Measurements from ENCODE around the gene WWC2. TPM values are rescaled to one million over a fixed set of nuclear protein-coding genes. Genes with fewer than 3 reads are reported as not detected.

WWC2 gene
- total RNA-seq, 1 donor, result 35.1 TPM

GRCh38 chr4:183248201-183248600 is 149.1 kb downstream of the WWC2 start:
- DNase-seq (ENCODE audit: insufficient read length, low spot score, missing footprints), result no peak
- no peak overlapping the region for H3K27ac ChIP-seq (ENCODE audit: low read depth, low read length)
- no peaks in the 10 kb centered on the region for H3K4me1 ChIP-seq (ENCODE audit: insufficient read depth, low read length)
- no peaks in the 10 kb centered on the region for H3K79me2 ChIP-seq (ENCODE audit: insufficient read depth, low read length)
- H3K36me3 ChIP-seq (ENCODE audit: insufficient read depth, low read length), result peaks cover 36% of the 10 kb centered on the region
- H3K27me3 ChIP-seq (ENCODE audit: insufficient read depth, low read length), result no peaks in the 10 kb centered on the region
- H2AFZ ChIP-seq (ENCODE audit: low read length), result no peak overlapping the region
- H4K20me1 ChIP-seq (ENCODE audit: insufficient read depth, low read length), result no peaks in the 10 kb centered on the region
- no peak overlapping the region for H3K4me2 ChIP-seq (ENCODE audit: insufficient read depth, low read length)
- H3K4me3 ChIP-seq (ENCODE audit: insufficient read depth, low read length), result no peak overlapping the region
- no peaks in the 10 kb centered on the region for H3K9me3 ChIP-seq (ENCODE audit: low read depth, low read length)
- TF ChIP-seq CTCF (IDR thresholded peaks at IDR 0.05; ENCODE audit: extremely low read depth, low read depth, low read length), result no peak

GRCh38 chr4:183249854-183250253 is 150.8 kb downstream of the WWC2 start:
- H3K36me3 ChIP-seq (ENCODE audit: insufficient read depth, low read length), result peaks cover 35% of the 10 kb centered on the region

GRCh38 chr4:183250831-183251230 is 151.8 kb downstream of the WWC2 start:
- H3K4me2 ChIP-seq (ENCODE audit: insufficient read depth, low read length), result no peak overlapping the region
- peaks cover 30% of the 10 kb centered on the region for H3K36me3 ChIP-seq (ENCODE audit: insufficient read depth, low read length)
- no peak overlapping the region for H3K27ac ChIP-seq (ENCODE audit: low read depth, low read length)
- no peaks in the 10 kb centered on the region for H3K79me2 ChIP-seq (ENCODE audit: insufficient read depth, low read length)
- peaks cover 6% of the 10 kb centered on the region for H3K4me1 ChIP-seq (ENCODE audit: insufficient read depth, low read length)
- no peaks in the 10 kb centered on the region for H3K27me3 ChIP-seq (ENCODE audit: insufficient read depth, low read length)
- H3K9me3 ChIP-seq (ENCODE audit: low read depth, low read length), result no peaks in the 10 kb centered on the region
- H2AFZ ChIP-seq (ENCODE audit: low read length), result no peak overlapping the region
- H4K20me1 ChIP-seq (ENCODE audit: insufficient read depth, low read length), result no peaks in the 10 kb centered on the region
- H3K4me3 ChIP-seq (ENCODE audit: insufficient read depth, low read length), result no peak overlapping the region
- TF ChIP-seq CTCF (IDR thresholded peaks at IDR 0.05; ENCODE audit: extremely low read depth, low read depth, low read length), result no peak
- DNase-seq (ENCODE audit: insufficient read length, low spot score, missing footprints), result no peak

More at GRCh38 chr4:183249854-183250253, 150.8 kb downstream of the WWC2 start:
- Histone ChIP-seq H3K9me3 (ENCODE audit: low read depth, low read length) (no peaks in the 10 kb centered on the region), H3K4me2 (ENCODE audit: insufficient read depth, low read length) (no peak overlapping the region), H4K20me1 (ENCODE audit: insufficient read depth, low read length) (no peaks in the 10 kb centered on the region), H3K27me3 (ENCODE audit: insufficient read depth, low read length) (no peaks in the 10 kb centered on the region), H3K79me2 (ENCODE audit: insufficient read depth, low read length) (no peaks in the 10 kb centered on the region), H2AFZ (ENCODE audit: low read length) (no peak overlapping the region), H3K27ac (ENCODE audit: low read depth, low read length) (no peak overlapping the region), H3K4me3 (ENCODE audit: insufficient read depth, low read length) (no peak overlapping the region), H3K4me1 (ENCODE audit: insufficient read depth, low read length) (no peaks in the 10 kb centered on the region)
- TF ChIP-seq CTCF (IDR thresholded peaks at IDR 0.05; ENCODE audit: extremely low read depth, low read depth, low read length), result peak; percentile 48
- peak; percentile 23 for DNase-seq (ENCODE audit: insufficient read length, low spot score, missing footprints)

- Histone ChIP-seq H3K9me3 (ENCODE audit: low read depth, low read length) (no peaks in the 10 kb centered on the region), H3K4me2 (ENCODE audit: insufficient read depth, low read length) (no peak overlapping the region), H2AFZ (ENCODE audit: low read length) (no peak overlapping the region), H4K20me1 (ENCODE audit: insufficient read depth, low read length) (no peaks in the 10 kb centered on the region), H3K4me1 (ENCODE audit: insufficient read depth, low read length) (peaks cover 14% of the 10 kb centered on the region), H3K27ac (ENCODE audit: low read depth, low read length) (no peak overlapping the region), H3K4me3 (ENCODE audit: insufficient read depth, low read length) (no peak overlapping the region), H3K36me3 (ENCODE audit: insufficient read depth, low read length) (peaks cover 21% of the 10 kb centered on the region), H3K79me2 (ENCODE audit: insufficient read depth, low read length) (no peaks in the 10 kb centered on the region), H3K27me3 (ENCODE audit: insufficient read depth, low read length) (no peaks in the 10 kb centered on the region)
- no peak for TF ChIP-seq CTCF (IDR thresholded peaks at IDR 0.05; ENCODE audit: extremely low read depth, low read depth, low read length)
- no peak for DNase-seq (ENCODE audit: insufficient read length, low spot score, missing footprints)
These were observed 153.9 kb downstream of the WWC2 start for GRCh38 chr4:183252959-183253358.

Data from osteoblast (primary cell).